ENCODE measurements around the gene PTPN7. TPM values are rescaled to one million over a fixed set of nuclear protein-coding genes. Genes with fewer than 3 reads are reported as not detected.

The PTPN7 gene
- total RNA-seq, 3 donors from 2014 or later: 5.0 to 6.3 (median 6.1) TPM

- no peak for TF ChIP-seq CTCF (IDR thresholded peaks at IDR 0.05)
- peak; percentile 70 for ATAC-seq
- Histone ChIP-seq H3K9me3 (no peaks in the 10 kb centered on the region), H3K4me3 (no peak overlapping the region), H3K4me1 (ENCODE audit: low read depth) (peaks cover 52% of the 10 kb centered on the region), H3K36me3 (ENCODE audit: low read depth) (no peaks in the 10 kb centered on the region)
- intact Hi-C loops (cut with DNase I, micrococcal nuclease): no loop called here
- peak; percentile 87 to 92 (median 91) for DNase-seq
Observed at GRCh38 chr1:202106340-202107254, 53.8 kb downstream of the PTPN7 start.

- Histone ChIP-seq H3K9me3 (no peaks in the 10 kb centered on the region), H3K4me1 (ENCODE audit: low read depth) (peaks cover 52% of the 10 kb centered on the region), H3K4me3 (no peak overlapping the region), H3K36me3 (ENCODE audit: low read depth) (no peaks in the 10 kb centered on the region)
- TF ChIP-seq CTCF (IDR thresholded peaks at IDR 0.05): no peak
- peak; percentile 92 to 94 (median 93) for DNase-seq
- ATAC-seq: peak; percentile 70
- intact Hi-C loops (cut with DNase I, micrococcal nuclease): no loop called here
Observed at GRCh38 chr1:202105571-202106339, 54.6 kb downstream of the PTPN7 start.

GRCh38 chr1:202104073-202104472 lies 56.3 kb downstream of the PTPN7 start:
- no peaks in the 10 kb centered on the region for H3K9me3 ChIP-seq
- intact Hi-C loops (cut with DNase I, micrococcal nuclease): no loop called here
- TF ChIP-seq CTCF (IDR thresholded peaks at IDR 0.05): no peak
- H3K4me1 ChIP-seq (ENCODE audit: low read depth): peaks cover 43% of the 10 kb centered on the region
- peak in 2 of 3 donors; percentile 64 to 65 for DNase-seq
- H3K4me3 ChIP-seq: no peak overlapping the region
- peak; percentile 2 for ATAC-seq
- H3K36me3 ChIP-seq (ENCODE audit: low read depth): no peaks in the 10 kb centered on the region

- no peaks in the 10 kb centered on the region for H3K36me3 ChIP-seq (ENCODE audit: low read depth)
- peaks cover 18% of the 10 kb centered on the region for H3K4me1 ChIP-seq (ENCODE audit: low read depth)
- no peaks in the 10 kb centered on the region for H3K9me3 ChIP-seq
- H3K4me3 ChIP-seq: no peak overlapping the region
- intact Hi-C loops (cut with DNase I, micrococcal nuclease): no loop called here
- ATAC-seq: peak; percentile 16
- no peak for TF ChIP-seq CTCF (IDR thresholded peaks at IDR 0.05)
- peak; percentile 42 to 59 (median 58) for DNase-seq
Observed at GRCh38 chr1:202101184-202101583, 59.2 kb downstream of the PTPN7 start.

Other genes with a start within 250 kb of the PTPN7 start
- 100 to 1,000 TPM in 1 of 3 donors, 10 to 100 TPM in 2; 11.6 to 442 (median 37.4) TPM for gene LMOD1, start 214.1 kb downstream of the PTPN7 start, total RNA-seq
- gene TIMM17A, start 205.1 kb downstream of the PTPN7 start, total RNA-seq: 10 to 100 TPM; 41.1 to 59.5 (median 49.9) TPM
- gene RNPEP, start 178.0 kb downstream of the PTPN7 start, total RNA-seq: 100 to 1,000 TPM in 2 of 3 donors, 10 to 100 TPM in 1; 71.5 to 151 (median 132) TPM
- gene ELF3, start 150.0 kb downstream of the PTPN7 start, total RNA-seq: 1,000 to 10,000 TPM in 2 of 3 donors, 100 to 1,000 TPM in 1; 623 to 1,741 (median 1,105) TPM
- gene GPR37L1, start 37.7 kb downstream of the PTPN7 start, total RNA-seq: 1 to 10 TPM; 2.4 to 3.5 (median 2.9) TPM
- 10 to 100 TPM; 36.3 to 69.6 (median 41.2) TPM for gene ARL8A, start 15.9 kb downstream of the PTPN7 start, total RNA-seq
- 1 to 10 TPM in 2 of 3 donors, under 1 TPM in 1; 0.66 to 4.2 (median 1.3) TPM for gene LGR6, start 33.2 kb upstream of the PTPN7 start, total RNA-seq
- gene UBE2T, start 181.3 kb upstream of the PTPN7 start, total RNA-seq: 10 to 100 TPM in 1 of 3 donors, 1 to 10 TPM in 2; 4.9 to 13.7 (median 6.7) TPM
- gene PPP1R12B, start 188.1 kb upstream of the PTPN7 start, total RNA-seq: 100 to 1,000 TPM in 1 of 3 donors, 10 to 100 TPM in 2; 80.9 to 655 (median 89.0) TPM